HK-2 (cell line): ENCODE measurements around the gene RPGR.
A peak's percentile ranks its signal among the peaks of the same experiment; 100 is the strongest.

ENCODE experiments used
- DNase-seq: peaks from one replicate; pipeline ENCODE4 v3.0.0-alpha.2; 2018; ENCODE audit not compliant: unreplicated experiment

The RPGR gene

GRCh38 chrX:38327775-38328081, 419 bp upstream of the RPGR start:
- DNase-seq = no peak

GRCh38 chrX:38326086-38326485, 1.2 kb downstream of the RPGR start:
- no peak for DNase-seq

- DNase-seq = no peak
Measured at GRCh38 chrX:38320819-38321218, 6.5 kb downstream of the RPGR start.

GRCh38 chrX:38318606-38319005, 8.7 kb downstream of the RPGR start:
- no peak for DNase-seq

GRCh38 chrX:38318196-38318595, 9.1 kb downstream of the RPGR start:
- no peak for DNase-seq

GRCh38 chrX:38315186-38315585, 12.1 kb downstream of the RPGR start:
- DNase-seq = no peak

- DNase-seq = no peak
Measured at GRCh38 chrX:38313190-38313589, 14.1 kb downstream of the RPGR start.

- peak; percentile 23 for DNase-seq
Measured at GRCh38 chrX:38312436-38312835, 14.9 kb downstream of the RPGR start.

- no peak for DNase-seq
Measured at GRCh38 chrX:38311743-38312142, 15.6 kb downstream of the RPGR start.

- DNase-seq = no peak
Measured at GRCh38 chrX:38305971-38306370, 21.3 kb downstream of the RPGR start.

GRCh38 chrX:38304010-38304409, 23.3 kb downstream of the RPGR start:
- no peak for DNase-seq

GRCh38 chrX:38293741-38294140, 33.6 kb downstream of the RPGR start:
- DNase-seq = no peak

- no peak for DNase-seq
Measured at GRCh38 chrX:38287674-38288073, 39.6 kb downstream of the RPGR start.

GRCh38 chrX:38285649-38286048, 41.7 kb downstream of the RPGR start:
- DNase-seq = no peak

GRCh38 chrX:38282049-38282448, 45.3 kb downstream of the RPGR start:
- DNase-seq = no peak

GRCh38 chrX:38279188-38279587, 48.1 kb downstream of the RPGR start:
- DNase-seq = no peak

GRCh38 chrX:38278682-38279081, 48.6 kb downstream of the RPGR start:
- DNase-seq = no peak

GRCh38 chrX:38277802-38278201, 49.5 kb downstream of the RPGR start:
- no peak for DNase-seq

- no peak for DNase-seq
Measured at GRCh38 chrX:38277136-38277535, 50.2 kb downstream of the RPGR start.

GRCh38 chrX:38276089-38276488, 51.2 kb downstream of the RPGR start:
- no peak for DNase-seq

GRCh38 chrX:38275615-38276014, 51.7 kb downstream of the RPGR start:
- no peak for DNase-seq

GRCh38 chrX:38273453-38273852, 53.9 kb downstream of the RPGR start:
- DNase-seq = no peak

GRCh38 chrX:38271154-38271716, 56.1 kb downstream of the RPGR start:
- no peak for DNase-seq

GRCh38 chrX:38268011-38268410, 59.3 kb downstream of the RPGR start:
- no peak for DNase-seq
